ENCODE results near the gene STMN3.
"Not testable (repeated sequence)": the region's sequence is repeated elsewhere in the genome, so short reads cannot be mapped to it uniquely, and the experiment has no call there.

STMN3 gene

DNA sequence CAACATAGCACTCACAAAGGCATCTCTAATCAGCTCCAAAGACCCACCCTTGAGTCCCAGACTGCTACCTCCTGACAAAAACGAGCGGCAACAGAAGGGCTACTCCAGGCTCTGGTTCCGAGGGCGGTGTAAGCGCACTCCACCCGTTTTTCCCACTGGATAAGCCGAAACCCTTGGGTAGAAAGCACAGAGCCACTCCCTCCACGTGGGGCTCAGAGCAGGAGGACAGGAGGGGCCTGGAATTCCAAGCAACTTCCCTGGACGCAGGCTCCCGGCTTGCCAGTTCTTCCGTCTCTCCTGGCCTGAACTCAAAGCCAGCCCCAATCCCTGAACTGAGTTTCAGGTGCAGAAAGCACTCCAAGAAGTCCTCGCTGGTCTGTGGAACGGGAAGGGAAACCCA is 33.7 kb downstream of the STMN3 start:
- peaks cover 38% of the 10 kb centered on the region for H3K79me2 ChIP-seq (ENCODE audit: control insufficient read depth, insufficient read depth, low read length, unreplicated experiment)

DNA sequence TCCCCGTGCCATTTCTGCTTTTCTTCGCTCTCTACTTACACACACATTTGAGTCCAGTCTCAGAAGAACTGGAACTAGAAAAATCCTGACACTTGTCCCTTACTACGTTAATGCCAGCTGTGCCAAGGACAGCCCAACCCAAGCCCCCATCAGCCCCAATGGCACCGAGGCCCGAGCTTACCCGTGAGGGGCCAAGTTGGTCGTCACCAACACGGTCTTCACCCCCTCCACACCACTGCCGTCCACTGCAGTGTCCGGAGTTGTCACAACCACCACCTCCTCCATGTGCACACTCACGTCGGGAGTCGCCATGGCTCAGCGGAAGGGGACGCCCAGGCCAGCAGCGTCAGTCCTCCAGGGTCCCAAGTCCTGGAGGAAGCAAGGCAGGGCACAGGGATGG is 34.1 kb downstream of the STMN3 start:
- Histone ChIP-seq H3K4me3 (ENCODE audit: low read depth, low read length) (no peak overlapping the region), H3K27ac (ENCODE audit: low read depth, low read length) (no peak overlapping the region), H2AFZ (ENCODE audit: low read length, unreplicated experiment) (no peak overlapping the region), H3K4me1 (ENCODE audit: control insufficient read depth, insufficient read depth, low read length, unreplicated experiment) (no peaks in the 10 kb centered on the region), H3K79me2 (ENCODE audit: control insufficient read depth, insufficient read depth, low read length, unreplicated experiment) (peaks cover 36% of the 10 kb centered on the region), H3K36me3 (ENCODE audit: insufficient read depth, low read length) (no peaks in the 10 kb centered on the region), H3K27me3 (ENCODE audit: insufficient read depth, low read length) (no peaks in the 10 kb centered on the region)

More for the DNA sequence above, 33.7 kb downstream of the STMN3 start:
- H3K36me3 ChIP-seq (ENCODE audit: insufficient read depth, low read length) = no peaks in the 10 kb centered on the region
- no peaks in the 10 kb centered on the region for H3K4me1 ChIP-seq (ENCODE audit: control insufficient read depth, insufficient read depth, low read length, unreplicated experiment)
- H3K27me3 ChIP-seq (ENCODE audit: insufficient read depth, low read length) = no peaks in the 10 kb centered on the region
- H3K27ac ChIP-seq (ENCODE audit: low read depth, low read length) = no peak overlapping the region
- no peak overlapping the region for H2AFZ ChIP-seq (ENCODE audit: low read length, unreplicated experiment)
- no peak overlapping the region for H3K4me3 ChIP-seq (ENCODE audit: low read depth, low read length)

DNA sequence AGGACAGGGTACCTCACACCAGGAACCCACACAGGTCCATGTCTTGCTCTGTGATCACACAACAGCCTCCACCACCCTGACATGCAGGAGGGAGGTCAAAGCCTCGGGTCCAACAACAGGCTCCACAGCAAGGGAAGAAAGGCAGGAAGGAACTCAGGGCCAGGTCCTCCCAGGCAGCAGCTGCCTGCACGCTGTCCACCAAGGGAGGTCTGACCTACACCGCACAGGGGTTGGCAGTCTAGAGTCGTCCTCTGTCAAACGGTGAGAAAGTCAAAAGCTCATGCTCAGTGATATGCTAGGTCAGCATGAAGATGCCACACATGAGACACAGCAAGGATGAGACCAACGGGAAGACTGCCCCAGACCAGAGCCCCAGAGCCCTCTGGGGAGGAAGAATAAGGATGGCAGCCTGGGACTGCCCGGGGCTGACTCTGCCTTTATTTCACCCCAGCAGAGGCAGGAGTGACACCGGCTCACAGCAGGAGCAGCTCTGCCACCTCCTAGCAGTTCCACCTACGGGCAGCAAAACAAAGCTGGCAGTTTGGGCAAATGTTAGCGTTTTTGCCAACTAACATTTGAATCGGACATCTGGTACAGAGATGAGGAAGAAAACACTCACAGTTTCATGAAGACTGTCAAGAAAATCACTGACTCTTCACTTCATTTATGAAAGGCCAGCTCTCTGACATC is 34.8 kb downstream of the STMN3 start:
- H3K27me3 ChIP-seq (ENCODE audit: insufficient read depth, low read length) = no peaks in the 10 kb centered on the region
- H3K4me1 ChIP-seq (ENCODE audit: control insufficient read depth, insufficient read depth, low read length, unreplicated experiment) = no peaks in the 10 kb centered on the region
- H3K4me3 ChIP-seq (ENCODE audit: low read depth, low read length) = no peak overlapping the region
- no peaks in the 10 kb centered on the region for H3K36me3 ChIP-seq (ENCODE audit: insufficient read depth, low read length)
- no peak overlapping the region for H3K27ac ChIP-seq (ENCODE audit: low read depth, low read length)
- no peak overlapping the region for H2AFZ ChIP-seq (ENCODE audit: low read length, unreplicated experiment)
- H3K79me2 ChIP-seq (ENCODE audit: control insufficient read depth, insufficient read depth, low read length, unreplicated experiment) = peaks cover 31% of the 10 kb centered on the region

DNA sequence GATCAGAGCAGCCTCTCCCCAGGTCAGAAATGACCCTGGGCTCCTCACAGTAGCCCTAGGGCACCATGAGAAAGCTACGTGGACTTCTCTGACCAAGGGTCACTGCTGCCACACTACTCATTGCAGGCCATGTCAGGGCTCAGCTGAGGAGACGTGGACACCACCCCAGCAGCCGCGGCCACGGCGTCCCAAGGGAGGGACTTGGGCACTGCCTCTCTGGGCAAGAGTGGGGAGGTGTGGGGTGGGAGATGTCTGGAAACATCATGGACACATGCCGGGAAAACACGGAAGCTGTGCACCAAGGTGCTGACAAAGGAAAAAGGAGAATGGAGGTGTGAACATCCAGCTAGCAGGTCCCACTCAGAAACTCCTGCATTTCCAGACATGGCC is 35.4 kb downstream of the STMN3 start:
- Histone ChIP-seq H3K27ac (ENCODE audit: low read depth, low read length) (no peak overlapping the region), H3K36me3 (ENCODE audit: insufficient read depth, low read length) (no peaks in the 10 kb centered on the region), H3K27me3 (ENCODE audit: insufficient read depth, low read length) (no peaks in the 10 kb centered on the region), H3K4me3 (ENCODE audit: low read depth, low read length) (no peak overlapping the region), H3K79me2 (ENCODE audit: control insufficient read depth, insufficient read depth, low read length, unreplicated experiment) (peaks cover 27% of the 10 kb centered on the region), H3K4me1 (ENCODE audit: control insufficient read depth, insufficient read depth, low read length, unreplicated experiment) (no peaks in the 10 kb centered on the region), H2AFZ (ENCODE audit: low read length, unreplicated experiment) (no peak overlapping the region)

DNA sequence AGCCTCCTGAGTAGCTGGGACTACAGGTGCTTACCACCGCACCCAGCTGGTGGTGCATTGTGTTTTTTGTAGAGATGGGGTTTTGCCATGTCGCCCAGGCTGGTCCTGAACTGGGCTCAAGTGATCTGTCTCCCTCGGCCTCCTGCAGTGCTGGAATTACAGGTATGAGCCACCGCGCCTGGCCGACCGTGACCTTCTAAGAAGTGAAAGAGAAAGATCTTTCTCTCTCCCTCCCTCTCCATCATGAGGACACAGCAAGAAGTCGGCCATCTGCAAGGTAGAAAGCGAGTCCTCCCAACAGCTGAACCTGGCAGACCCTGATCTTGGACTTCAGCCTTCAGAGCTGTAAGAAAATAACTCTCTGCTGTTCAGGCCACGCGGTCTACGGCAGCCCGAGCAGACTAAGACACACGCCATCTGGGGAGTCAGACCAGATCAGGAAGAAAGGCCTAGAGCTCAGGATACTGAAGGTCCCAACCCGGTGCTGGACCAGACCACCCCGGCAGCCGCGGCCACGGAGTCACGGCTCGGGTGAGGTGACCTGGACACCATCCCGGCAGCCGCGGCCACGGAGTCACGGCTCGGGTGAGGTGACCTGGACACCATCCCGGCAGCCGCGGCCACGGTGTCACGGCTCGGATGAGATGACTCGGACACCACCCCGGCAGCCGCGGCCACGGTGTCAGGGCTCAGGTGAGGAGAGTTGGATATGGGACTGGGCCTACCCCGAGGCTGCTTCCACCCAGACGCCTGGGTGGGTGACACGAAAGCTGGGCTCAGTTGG is 35.9 kb downstream of the STMN3 start:
- Histone ChIP-seq H3K36me3 (ENCODE audit: insufficient read depth, low read length) (no peaks in the 10 kb centered on the region), H3K4me3 (ENCODE audit: low read depth, low read length) (no peak overlapping the region), H3K4me1 (ENCODE audit: control insufficient read depth, insufficient read depth, low read length, unreplicated experiment) (no peaks in the 10 kb centered on the region), H3K27ac (ENCODE audit: low read depth, low read length) (no peak overlapping the region), H3K79me2 (ENCODE audit: control insufficient read depth, insufficient read depth, low read length, unreplicated experiment) (peaks cover 21% of the 10 kb centered on the region), H3K27me3 (ENCODE audit: insufficient read depth, low read length) (no peaks in the 10 kb centered on the region), H2AFZ (ENCODE audit: low read length, unreplicated experiment) (no peak overlapping the region)

DNA sequence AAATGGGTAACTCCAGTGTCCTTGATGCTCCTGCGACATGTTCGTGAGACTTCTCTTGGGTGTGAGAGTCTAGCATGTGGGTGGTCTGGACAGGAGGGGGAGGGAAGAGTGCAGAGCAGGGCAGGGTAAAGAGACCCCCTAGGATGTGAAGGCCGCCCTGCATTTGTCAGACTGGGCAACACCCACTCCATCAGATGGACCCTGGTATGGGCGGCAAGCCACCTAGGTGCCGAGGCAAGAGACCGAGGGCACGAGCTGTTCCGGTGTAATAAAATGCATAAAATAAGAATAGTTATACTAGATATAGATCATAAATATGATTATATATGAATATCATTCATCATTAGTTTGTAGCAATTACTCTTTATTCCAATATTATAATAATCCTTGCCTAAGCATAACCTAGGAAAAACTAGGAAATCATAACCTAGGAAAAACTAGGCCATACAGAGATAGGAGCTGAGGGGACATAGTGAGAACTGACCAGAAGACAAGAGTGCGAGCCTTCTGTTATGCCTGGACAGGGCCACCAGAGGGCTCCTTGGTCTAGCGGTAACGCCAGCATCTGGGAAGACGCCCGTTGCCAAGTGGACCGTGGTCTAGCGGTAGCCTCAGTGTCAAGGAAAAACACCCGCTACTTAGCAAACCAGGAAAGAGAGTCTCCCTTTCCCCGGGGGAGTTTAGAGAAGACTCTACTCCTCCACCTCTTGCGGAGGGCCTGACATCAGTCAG is 39.2 kb downstream of the STMN3 start:
- H3K36me3 ChIP-seq (ENCODE audit: insufficient read depth, low read length); H3K4me1 ChIP-seq (ENCODE audit: control insufficient read depth, insufficient read depth, low read length, unreplicated experiment); H3K27me3 ChIP-seq (ENCODE audit: insufficient read depth, low read length); H2AFZ ChIP-seq (ENCODE audit: low read length, unreplicated experiment); H3K4me3 ChIP-seq (ENCODE audit: low read depth, low read length); H3K27ac ChIP-seq (ENCODE audit: low read depth, low read length); H3K79me2 ChIP-seq (ENCODE audit: control insufficient read depth, insufficient read depth, low read length, unreplicated experiment): not testable (repeated sequence)

DNA sequence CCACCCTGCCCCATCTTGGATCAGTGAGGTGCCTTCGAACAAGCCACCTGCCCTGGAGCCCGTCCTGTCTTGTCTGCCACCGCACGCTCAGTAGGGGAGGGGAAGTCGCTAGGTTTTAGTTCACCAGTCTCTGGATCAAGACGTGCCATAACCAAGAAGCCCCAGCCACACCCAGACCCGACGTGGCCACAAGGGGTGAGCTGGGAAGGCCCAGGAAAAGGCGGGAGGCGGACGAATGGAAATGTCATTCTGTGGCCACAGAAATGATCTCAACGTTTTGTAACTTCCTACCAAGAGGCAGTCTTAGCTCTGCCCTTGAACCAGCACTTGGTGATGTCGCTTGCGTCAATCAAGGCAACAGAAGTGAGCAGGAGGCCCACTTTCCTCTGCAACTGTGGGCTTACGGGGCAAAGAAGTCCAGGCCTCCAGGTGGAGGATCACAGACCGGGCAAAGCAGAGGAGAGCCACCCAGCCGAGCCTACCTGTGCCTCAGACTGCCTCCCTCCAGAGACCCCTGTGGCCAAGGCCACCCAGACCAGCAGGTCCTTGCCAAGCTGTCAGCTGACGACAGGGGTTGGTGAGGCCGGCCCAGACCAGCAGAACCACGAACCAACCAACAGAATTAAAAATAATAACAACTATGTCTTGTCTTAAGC is 40.8 kb downstream of the STMN3 start:
- Histone ChIP-seq H3K27ac (ENCODE audit: low read depth, low read length) (no peak overlapping the region), H3K79me2 (ENCODE audit: control insufficient read depth, insufficient read depth, low read length, unreplicated experiment) (peaks cover 3% of the 10 kb centered on the region), H3K4me1 (ENCODE audit: control insufficient read depth, insufficient read depth, low read length, unreplicated experiment) (no peaks in the 10 kb centered on the region), H3K36me3 (ENCODE audit: insufficient read depth, low read length) (no peaks in the 10 kb centered on the region), H3K27me3 (ENCODE audit: insufficient read depth, low read length) (no peaks in the 10 kb centered on the region), H3K4me3 (ENCODE audit: low read depth, low read length) (no peak overlapping the region), H2AFZ (ENCODE audit: low read length, unreplicated experiment) (no peak overlapping the region)

DNA sequence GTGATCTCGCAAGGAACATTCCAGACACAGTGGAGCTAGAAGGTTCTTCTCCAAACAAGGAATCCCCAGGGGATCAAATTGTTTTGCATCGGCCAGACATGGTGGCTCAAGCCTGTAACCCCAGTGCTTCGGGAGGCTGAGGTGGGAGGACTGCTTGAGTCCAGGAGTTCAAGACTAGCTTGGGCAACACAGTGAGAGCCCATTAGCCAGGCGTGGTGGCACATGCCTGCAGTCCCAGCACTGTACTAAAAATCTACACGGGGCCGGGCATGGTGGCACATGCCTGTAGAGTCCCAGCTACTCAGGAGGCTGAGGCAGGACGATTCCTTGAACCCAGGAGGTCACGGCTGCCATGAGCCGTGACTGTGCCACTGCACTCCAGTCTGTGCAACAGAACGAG is 41.6 kb downstream of the STMN3 start:
- no peaks in the 10 kb centered on the region for H3K36me3 ChIP-seq (ENCODE audit: insufficient read depth, low read length)
- H3K27ac ChIP-seq (ENCODE audit: low read depth, low read length) = no peak overlapping the region
- no peaks in the 10 kb centered on the region for H3K4me1 ChIP-seq (ENCODE audit: control insufficient read depth, insufficient read depth, low read length, unreplicated experiment)
- H3K4me3 ChIP-seq (ENCODE audit: low read depth, low read length) = no peak overlapping the region
- peaks cover 3% of the 10 kb centered on the region for H3K79me2 ChIP-seq (ENCODE audit: control insufficient read depth, insufficient read depth, low read length, unreplicated experiment)
- H3K27me3 ChIP-seq (ENCODE audit: insufficient read depth, low read length) = no peaks in the 10 kb centered on the region
- H2AFZ ChIP-seq (ENCODE audit: low read length, unreplicated experiment) = no peak overlapping the region

DNA sequence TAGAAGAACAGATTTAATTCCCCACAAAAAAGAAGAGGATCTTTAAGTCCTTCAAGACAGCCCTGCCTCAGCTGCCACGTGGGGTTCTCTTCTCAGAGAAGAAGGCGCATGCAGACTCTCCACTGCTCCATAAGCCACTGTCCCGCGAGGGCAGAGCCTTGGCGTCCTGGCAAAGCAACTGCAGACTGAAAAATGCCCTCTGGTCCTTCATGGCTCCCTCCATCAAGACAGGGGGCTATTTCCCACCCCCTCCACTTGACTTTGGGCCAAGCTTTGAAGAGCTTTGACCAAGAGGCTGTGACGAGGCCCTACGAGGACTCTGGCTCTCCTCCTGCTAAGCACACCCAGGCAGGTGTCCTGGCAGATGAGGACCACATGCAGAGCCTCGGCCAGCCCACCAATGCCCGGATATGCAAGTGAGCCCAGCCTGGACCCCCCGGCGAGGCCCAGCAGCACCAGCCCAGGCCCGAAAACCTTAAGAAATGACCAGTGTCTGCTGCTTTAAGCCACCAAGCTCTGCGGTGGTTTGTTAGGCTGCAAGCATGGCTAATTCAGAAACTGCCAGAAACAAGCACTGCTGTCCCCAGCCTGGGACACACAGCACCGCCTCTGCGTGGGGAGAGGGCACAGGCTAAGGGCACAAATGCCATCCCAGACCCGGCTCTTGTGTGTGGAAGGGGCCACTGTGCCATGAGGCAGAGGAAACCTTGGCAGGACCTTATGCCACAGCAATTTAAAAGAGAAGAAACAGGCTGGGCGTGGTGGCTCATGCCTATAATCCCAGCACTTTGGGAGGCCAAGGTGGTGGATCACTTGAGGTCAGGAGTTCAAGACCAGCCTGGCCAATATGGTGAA is 42.4 kb downstream of the STMN3 start:
- Histone ChIP-seq H3K79me2 (ENCODE audit: control insufficient read depth, insufficient read depth, low read length, unreplicated experiment) (peaks cover 3% of the 10 kb centered on the region), H3K4me1 (ENCODE audit: control insufficient read depth, insufficient read depth, low read length, unreplicated experiment) (no peaks in the 10 kb centered on the region), H3K36me3 (ENCODE audit: insufficient read depth, low read length) (no peaks in the 10 kb centered on the region), H3K4me3 (ENCODE audit: low read depth, low read length) (no peak overlapping the region), H3K27ac (ENCODE audit: low read depth, low read length) (no peak overlapping the region), H2AFZ (ENCODE audit: low read length, unreplicated experiment) (no peak overlapping the region), H3K27me3 (ENCODE audit: insufficient read depth, low read length) (no peaks in the 10 kb centered on the region)

DNA sequence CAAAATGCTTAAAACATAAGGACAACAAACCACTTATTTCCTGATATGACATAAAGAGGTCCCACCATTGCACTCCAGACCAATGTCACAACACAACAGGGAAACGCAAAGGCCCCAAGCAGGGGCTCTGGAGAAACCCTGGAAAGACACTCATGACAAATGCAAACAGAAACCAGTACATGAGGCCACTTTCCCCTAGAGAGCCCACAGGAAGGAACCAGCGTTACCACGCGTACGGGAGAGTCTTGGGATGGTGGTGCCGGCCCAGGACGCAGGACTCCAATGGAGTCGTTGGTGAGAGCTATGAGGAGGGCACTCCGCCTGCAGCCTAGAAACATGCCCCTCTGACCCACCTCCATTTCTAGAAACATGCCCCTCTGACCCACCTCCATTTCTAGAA is 46.5 kb downstream of the STMN3 start:
- H3K27ac ChIP-seq (ENCODE audit: low read depth, low read length) = no peak overlapping the region
- H3K27me3 ChIP-seq (ENCODE audit: insufficient read depth, low read length) = no peaks in the 10 kb centered on the region
- no peak overlapping the region for H2AFZ ChIP-seq (ENCODE audit: low read length, unreplicated experiment)
- peaks cover 7% of the 10 kb centered on the region; the same call in 1 of the 2 replicates for H3K36me3 ChIP-seq (ENCODE audit: insufficient read depth, low read length)
- H3K4me1 ChIP-seq (ENCODE audit: control insufficient read depth, insufficient read depth, low read length, unreplicated experiment) = no peaks in the 10 kb centered on the region
- H3K4me3 ChIP-seq (ENCODE audit: low read depth, low read length) = no peak overlapping the region
- H3K79me2 ChIP-seq (ENCODE audit: control insufficient read depth, insufficient read depth, low read length, unreplicated experiment) = peaks cover 1% of the 10 kb centered on the region

Data from ACC112 (cell line).